Sigmoid colon (tissue), 4 donors: ENCODE measurements around the gene FITM1.

Source experiments
- CTCF ChIP-seq, 4 experiments: fragments of 450-650 bp in 3 of 4; fragments of 200-600 bp in 1 of 4; IDR thresholded peaks; one replicate each; pipeline ENCODE4 v1.5.1; 2016 to 2019; ENCODE audit warnings: antibody characterized with exemption in 4 of 4, mild to moderate bottlenecking in 3 of 4, moderate library complexity in 2 of 4
- EP300 ChIP-seq, 4 donors: sonication (generic); formaldehyde crosslinking; IDR thresholded peaks; one replicate each; pipeline ENCODE4 v1.6.1; 2017; ENCODE audit warnings: antibody characterized with exemption in 4 of 4
- POLR2A ChIP-seq, 2 donors: fragments of 450-650 bp; IDR thresholded peaks; one replicate each; pipeline ENCODE4 v1.6.1; 2016; ENCODE audit warnings: antibody characterized with exemption in 2 of 2, mild to moderate bottlenecking in 2 of 2, moderate library complexity in 2 of 2

DNA sequence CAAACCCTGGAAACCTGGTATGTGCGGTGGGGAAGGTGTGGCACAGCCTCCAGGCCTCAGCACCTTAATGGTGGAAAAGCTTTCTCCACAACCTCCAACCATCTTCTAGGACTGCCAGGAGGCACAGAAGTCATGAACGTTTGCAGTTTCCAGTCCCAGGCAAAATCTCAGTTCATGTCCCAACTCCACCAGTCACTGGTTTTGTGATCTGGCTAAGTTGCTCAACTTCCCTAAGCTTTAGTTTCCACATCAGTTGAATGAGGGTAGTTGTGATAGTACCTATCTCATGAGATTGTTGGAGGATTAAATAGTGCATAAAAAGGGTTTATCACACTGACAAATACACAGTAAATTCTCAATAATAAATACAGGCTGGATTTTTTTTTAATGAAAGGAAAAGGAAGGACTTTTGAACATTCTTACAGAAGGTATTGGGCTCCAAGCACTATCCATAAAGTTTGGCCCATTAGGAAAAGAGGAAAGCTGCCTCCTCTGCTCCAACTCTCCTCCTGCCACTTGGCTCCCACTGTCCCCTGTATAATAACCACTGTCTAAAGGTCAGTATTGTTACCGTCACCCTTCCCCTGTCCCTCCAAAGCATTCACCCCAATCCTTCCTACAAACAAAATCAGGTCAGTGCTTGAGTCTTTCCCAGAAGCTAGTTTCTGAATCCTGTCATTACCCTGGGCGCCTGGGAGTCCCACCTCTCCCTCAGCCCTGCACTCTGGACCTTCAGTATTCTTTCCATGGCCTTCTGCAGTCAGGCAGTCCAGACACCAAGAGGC is 30.1 kb upstream of the FITM1 start:
- no peak for TF ChIP-seq CTCF (IDR thresholded peaks at IDR 0.05)
- TF ChIP-seq POLR2A (IDR thresholded peaks at IDR 0.05), result no peak
- TF ChIP-seq EP300 (IDR thresholded peaks at IDR 0.05), result no peak
